ENCODE data around the gene GPD1.
A peak's percentile ranks its signal among the peaks of the same experiment; 100 is the strongest.

GPD1 gene

GRCh38 chr12:50058743-50059312 lies 45.0 kb upstream of the GPD1 start:
- DNase-seq (ENCODE audit: low read depth): peak; percentile 44
- H3K4me3 ChIP-seq (ENCODE audit: low read depth, low read length): peak overlapping the region; percentile 55
- TF ChIP-seq POLR2A (IDR thresholded peaks at IDR 0.05; ENCODE audit: extremely low read depth, insufficient read length) (no peak), MYC (IDR thresholded peaks at IDR 0.05; ENCODE audit: low read depth, low read length) (no peak)
- TF ChIP-seq, protein P1, sequence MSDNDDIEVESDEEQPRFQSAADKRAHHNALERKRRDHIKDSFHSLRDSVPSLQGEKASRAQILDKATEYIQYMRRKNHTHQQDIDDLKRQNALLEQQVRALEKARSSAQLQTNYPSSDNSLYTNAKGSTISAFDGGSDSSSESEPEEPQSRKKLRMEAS (IDR thresholded peaks at IDR 0.05; ENCODE audit: low read depth, low read length): no peak
- TF ChIP-seq, protein P2, sequence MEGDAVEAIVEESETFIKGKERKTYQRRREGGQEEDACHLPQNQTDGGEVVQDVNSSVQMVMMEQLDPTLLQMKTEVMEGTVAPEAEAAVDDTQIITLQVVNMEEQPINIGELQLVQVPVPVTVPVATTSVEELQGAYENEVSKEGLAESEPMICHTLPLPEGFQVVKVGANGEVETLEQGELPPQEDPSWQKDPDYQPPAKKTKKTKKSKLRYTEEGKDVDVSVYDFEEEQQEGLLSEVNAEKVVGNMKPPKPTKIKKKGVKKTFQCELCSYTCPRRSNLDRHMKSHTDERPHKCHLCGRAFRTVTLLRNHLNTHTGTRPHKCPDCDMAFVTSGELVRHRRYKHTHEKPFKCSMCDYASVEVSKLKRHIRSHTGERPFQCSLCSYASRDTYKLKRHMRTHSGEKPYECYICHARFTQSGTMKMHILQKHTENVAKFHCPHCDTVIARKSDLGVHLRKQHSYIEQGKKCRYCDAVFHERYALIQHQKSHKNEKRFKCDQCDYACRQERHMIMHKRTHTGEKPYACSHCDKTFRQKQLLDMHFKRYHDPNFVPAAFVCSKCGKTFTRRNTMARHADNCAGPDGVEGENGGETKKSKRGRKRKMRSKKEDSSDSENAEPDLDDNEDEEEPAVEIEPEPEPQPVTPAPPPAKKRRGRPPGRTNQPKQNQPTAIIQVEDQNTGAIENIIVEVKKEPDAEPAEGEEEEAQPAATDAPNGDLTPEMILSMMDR (IDR thresholded peaks at IDR 0.05; ENCODE audit: low read depth, low read length): no peak

DNA sequence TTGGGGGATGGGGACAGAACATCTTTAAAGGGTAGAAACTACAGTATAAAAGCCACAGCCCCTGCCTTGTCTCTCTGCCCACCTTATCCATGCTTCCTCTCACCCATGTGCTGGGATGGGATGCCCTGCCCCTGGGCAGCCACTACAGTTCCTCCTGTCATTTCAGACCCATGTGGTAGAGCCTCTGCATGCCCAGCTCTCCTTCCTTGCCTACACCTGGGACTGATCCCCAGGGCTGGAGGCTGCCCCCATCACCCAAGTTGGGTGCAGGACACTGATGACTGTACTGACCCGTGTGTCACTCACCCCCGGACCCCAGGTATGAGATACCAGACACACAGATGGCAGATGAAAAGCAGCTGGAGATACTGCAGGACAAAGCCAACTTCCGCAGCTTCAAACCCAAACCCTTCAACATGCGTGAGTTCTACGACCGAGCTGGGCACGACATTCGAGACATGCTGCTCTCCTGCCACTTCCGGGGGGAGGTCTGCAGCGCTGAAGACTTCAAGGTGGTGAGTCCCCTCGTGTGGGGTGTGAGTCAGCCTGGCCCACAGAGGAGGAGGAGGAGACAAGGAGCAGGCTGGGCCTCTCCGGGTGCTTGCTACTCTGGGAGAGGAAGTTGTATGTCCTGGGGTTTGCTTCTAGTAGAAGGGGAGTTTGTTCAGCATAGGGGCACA lies 44.2 kb upstream of the GPD1 start:
- DNase-seq (ENCODE audit: low read depth): peak; percentile 98
- H3K4me3 ChIP-seq (ENCODE audit: low read depth, low read length): peak overlapping the region; percentile 55
- TF ChIP-seq MYC (IDR thresholded peaks at IDR 0.05; ENCODE audit: low read depth, low read length) (peak; percentile 61; the same call in 1 of the 2 replicates), POLR2A (IDR thresholded peaks at IDR 0.05; ENCODE audit: extremely low read depth, insufficient read length) (no peak)
- TF ChIP-seq, protein P1 (IDR thresholded peaks at IDR 0.05; ENCODE audit: low read depth, low read length): peak; percentile 88

DNA sequence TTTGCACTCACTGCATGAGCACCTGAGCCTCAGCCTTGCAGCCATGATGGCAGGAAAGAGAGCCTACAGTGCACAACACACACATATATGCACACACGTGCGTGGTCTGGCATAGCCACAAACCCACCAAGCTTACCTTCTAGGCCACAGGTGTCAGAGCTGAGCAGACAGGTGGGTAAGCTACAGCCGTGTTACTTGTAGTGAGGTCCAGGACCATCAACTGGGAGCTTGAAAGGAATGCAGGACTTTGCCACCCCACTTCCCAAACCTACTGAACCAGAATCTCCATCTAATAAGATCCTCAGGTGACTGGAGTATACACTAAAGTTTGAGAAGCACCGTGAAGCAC lies 43.7 kb upstream of the GPD1 start:
- TF ChIP-seq POLR2A (IDR thresholded peaks at IDR 0.05; ENCODE audit: extremely low read depth, insufficient read length) (no peak), MYC (IDR thresholded peaks at IDR 0.05; ENCODE audit: low read depth, low read length) (no peak)
- TF ChIP-seq, protein P1 (IDR thresholded peaks at IDR 0.05; ENCODE audit: low read depth, low read length): no peak
- TF ChIP-seq, protein P2 (IDR thresholded peaks at IDR 0.05; ENCODE audit: low read depth, low read length): no peak
- DNase-seq (ENCODE audit: low read depth): no peak
- peak overlapping the region; percentile 6 for H3K4me3 ChIP-seq (ENCODE audit: low read depth, low read length)

DNA sequence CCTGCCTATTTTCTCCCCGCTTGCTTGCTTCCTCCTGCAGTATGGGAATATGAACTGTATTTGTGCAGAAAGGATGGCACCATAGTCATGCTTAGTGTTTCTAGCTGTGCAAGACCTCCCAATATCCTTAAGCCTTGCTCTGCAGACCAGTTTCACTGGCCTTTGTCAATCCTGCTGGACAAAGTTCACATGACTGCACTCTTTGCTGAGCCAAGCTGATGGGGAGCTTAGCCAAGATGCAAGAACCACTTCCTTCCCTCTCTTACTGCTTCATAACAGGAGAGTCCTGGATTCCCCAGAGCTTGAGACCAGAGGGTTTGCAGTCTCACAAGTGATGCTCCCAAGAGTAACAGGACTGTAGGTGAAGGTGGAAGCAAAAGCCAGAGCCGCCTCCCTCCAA lies 42.6 kb upstream of the GPD1 start:
- DNase-seq (ENCODE audit: low read depth): no peak
- TF ChIP-seq, protein P1 (IDR thresholded peaks at IDR 0.05; ENCODE audit: low read depth, low read length): no peak
- TF ChIP-seq POLR2A (IDR thresholded peaks at IDR 0.05; ENCODE audit: extremely low read depth, insufficient read length): no peak
- no peak for TF ChIP-seq MYC (IDR thresholded peaks at IDR 0.05; ENCODE audit: low read depth, low read length)
- TF ChIP-seq, protein P2 (IDR thresholded peaks at IDR 0.05; ENCODE audit: low read depth, low read length): no peak
- H3K4me3 ChIP-seq (ENCODE audit: low read depth, low read length): no peak overlapping the region

GRCh38 chr12:50061946-50062686 lies 41.7 kb upstream of the GPD1 start:
- DNase-seq (ENCODE audit: low read depth): peak; percentile 37
- no peak overlapping the region for H3K4me3 ChIP-seq (ENCODE audit: low read depth, low read length)
- TF ChIP-seq MYC (IDR thresholded peaks at IDR 0.05; ENCODE audit: low read depth, low read length) (no peak), POLR2A (IDR thresholded peaks at IDR 0.05; ENCODE audit: extremely low read depth, insufficient read length) (no peak)
- TF ChIP-seq, protein P2 (IDR thresholded peaks at IDR 0.05; ENCODE audit: low read depth, low read length): no peak
- TF ChIP-seq, protein P1 (IDR thresholded peaks at IDR 0.05; ENCODE audit: low read depth, low read length): no peak

Data from NB4 (cell line).